Kasumi-1 (cell line): ENCODE data around the gene ZNF845.
"Not testable (repeated sequence)": the region's sequence is repeated elsewhere in the genome, so short reads cannot be mapped to it uniquely, and the experiment has no call there.

ENCODE experiments used
- DNase-seq, 2 experiments: peaks; one replicate each; lab custom pipeline; 2025; lab: John Stamatoyannopoulos, UW

The ZNF845 gene

GRCh38 chr19:53381376-53381775 is 47.8 kb downstream of the ZNF845 start:
- DNase-seq: no peak

- DNase-seq: no peak
Observed at GRCh38 chr19:53388168-53388567, 54.6 kb downstream of the ZNF845 start.

GRCh38 chr19:53388904-53389303 is 55.4 kb downstream of the ZNF845 start:
- no peak for DNase-seq

GRCh38 chr19:53389571-53389970 is 56.0 kb downstream of the ZNF845 start:
- DNase-seq: no peak

- DNase-seq: no peak
Observed at GRCh38 chr19:53389978-53390377, 56.4 kb downstream of the ZNF845 start.

- no peak for DNase-seq
Observed at GRCh38 chr19:53394522-53394973, 61.0 kb downstream of the ZNF845 start.

GRCh38 chr19:53394974-53395839 is 61.7 kb downstream of the ZNF845 start, which contains the start of gene ZNF765:
Gene ZNF765 (plus strand): TSS chr19:53395149. CDS start chr19:53398016, 2,867 bp downstream.
- DNase-seq: peak; percentile 30 to 35

- DNase-seq: not testable (repeated sequence)
Observed at GRCh38 chr19:53395840-53396524, 62.4 kb downstream of the ZNF845 start.

GRCh38 chr19:53396525-53396868 is 62.9 kb downstream of the ZNF845 start:
- DNase-seq: no peak

- not testable (repeated sequence) for DNase-seq
Observed at GRCh38 chr19:53397918-53398317, 64.4 kb downstream of the ZNF845 start.
